ENCODE data around the gene CDC42BPA.

DNA sequence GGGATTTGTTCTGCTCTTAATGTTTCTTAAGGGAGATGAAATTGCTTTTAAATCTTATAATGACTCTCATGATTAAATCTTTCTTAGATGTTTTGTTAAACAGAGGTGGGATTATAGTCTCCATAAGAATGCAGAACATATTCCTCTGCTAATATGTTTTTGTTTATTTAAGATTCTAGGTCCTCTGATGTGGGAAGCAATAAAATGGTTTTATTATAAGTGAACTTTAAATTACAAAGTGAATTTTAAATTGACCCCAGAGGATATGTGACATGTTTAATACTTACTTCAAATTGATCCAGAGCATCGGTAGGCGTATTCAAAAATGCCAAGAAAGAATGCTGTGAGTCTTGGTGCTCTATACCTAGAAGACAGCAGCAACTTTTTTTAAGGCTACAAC lies 248.8 kb downstream of the CDC42BPA start:
- TF ChIP-seq ARNT (IDR thresholded peaks at IDR 0.05) (no peak), SUZ12 (IDR thresholded peaks at IDR 0.05) (no peak), BHLHE40 (IDR thresholded peaks at IDR 0.05; ENCODE audit: borderline replicate concordance) (no peak)
- TF ChIP-seq, protein P1, sequence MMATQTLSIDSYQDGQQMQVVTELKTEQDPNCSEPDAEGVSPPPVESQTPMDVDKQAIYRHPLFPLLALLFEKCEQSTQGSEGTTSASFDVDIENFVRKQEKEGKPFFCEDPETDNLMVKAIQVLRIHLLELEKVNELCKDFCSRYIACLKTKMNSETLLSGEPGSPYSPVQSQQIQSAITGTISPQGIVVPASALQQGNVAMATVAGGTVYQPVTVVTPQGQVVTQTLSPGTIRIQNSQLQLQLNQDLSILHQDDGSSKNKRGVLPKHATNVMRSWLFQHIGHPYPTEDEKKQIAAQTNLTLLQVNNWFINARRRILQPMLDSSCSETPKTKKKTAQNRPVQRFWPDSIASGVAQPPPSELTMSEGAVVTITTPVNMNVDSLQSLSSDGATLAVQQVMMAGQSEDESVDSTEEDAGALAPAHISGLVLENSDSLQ (IDR thresholded peaks at IDR 0.05), result no peak
